A204.1 (cell line): Measurements from ENCODE around the gene CTAG1B.
A peak's percentile ranks its signal among the peaks of the same experiment; 100 is the strongest.
"Not testable (repeated sequence)": the region's sequence is repeated elsewhere in the genome, so short reads cannot be mapped to it uniquely, and the experiment has no call there.

Experiments
- FAIRE-seq: peaks from 2 replicates; lab custom pipeline; 2012; peaks lifted over from hg19 to GRCh38; lab: Jason Lieb, UNC

CTAG1B gene

DNA sequence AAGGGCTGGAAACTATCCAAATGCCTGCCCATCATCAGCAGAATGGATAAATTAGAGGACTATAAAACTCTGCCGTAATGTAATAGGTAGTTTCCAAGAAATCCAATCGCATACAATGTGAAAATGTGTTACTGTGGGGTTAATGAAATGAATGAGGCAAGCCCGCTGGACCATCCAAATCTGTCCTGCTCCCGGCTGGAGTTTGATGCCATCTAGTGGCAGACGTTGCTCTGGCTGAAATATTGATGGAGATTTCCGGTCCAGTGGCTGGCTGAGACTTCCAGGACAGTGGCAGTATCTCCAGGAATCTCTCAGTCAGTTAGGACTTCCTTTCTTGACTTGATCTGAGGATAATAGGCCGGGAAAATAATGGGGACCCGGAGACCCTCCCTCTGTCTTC, 36.1 kb downstream of the CTAG1B start:
- FAIRE-seq, result not testable (repeated sequence)

DNA sequence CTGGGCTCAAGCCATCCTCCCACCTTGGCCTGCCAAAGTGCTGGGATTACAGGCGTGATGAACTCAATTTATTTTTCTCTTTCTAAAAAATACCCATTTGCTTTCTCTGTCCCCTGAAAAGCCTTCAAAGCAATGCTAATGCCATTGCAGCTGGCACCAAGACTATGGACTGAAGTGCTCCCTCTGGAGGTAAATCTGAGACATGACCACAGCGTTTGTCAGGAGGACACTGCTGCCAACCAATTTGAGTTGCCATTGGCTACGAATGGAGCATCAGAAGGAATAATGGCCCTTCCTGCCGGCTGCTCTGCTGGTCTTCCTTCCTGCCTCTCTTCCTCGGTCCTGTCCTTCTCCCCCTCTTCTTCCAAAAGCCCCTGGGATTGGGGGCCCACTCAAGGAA, 44.0 kb downstream of the CTAG1B start:
- FAIRE-seq, result peak; percentile 80

DNA sequence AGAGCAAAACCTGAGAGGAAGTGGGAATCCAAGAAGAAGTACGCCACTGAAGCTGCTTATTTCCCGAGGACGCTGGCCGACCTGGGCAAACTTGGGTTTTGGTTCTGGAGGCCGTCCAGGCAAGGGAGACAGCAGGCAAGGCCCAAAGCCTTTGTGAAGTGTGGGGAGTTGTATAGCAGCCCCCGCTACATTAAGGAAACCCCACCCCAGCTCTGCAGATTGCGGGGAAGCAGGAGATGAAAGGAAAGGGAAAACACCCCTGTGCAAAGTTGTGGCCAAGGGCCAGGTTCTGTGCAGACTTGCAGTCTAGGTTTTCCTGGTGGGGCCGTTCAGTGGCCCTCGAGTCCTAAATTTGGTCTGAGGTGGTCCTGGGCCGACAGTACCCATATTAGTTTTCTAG, 46.0 kb downstream of the CTAG1B start:
- FAIRE-seq, result not testable (repeated sequence)

DNA sequence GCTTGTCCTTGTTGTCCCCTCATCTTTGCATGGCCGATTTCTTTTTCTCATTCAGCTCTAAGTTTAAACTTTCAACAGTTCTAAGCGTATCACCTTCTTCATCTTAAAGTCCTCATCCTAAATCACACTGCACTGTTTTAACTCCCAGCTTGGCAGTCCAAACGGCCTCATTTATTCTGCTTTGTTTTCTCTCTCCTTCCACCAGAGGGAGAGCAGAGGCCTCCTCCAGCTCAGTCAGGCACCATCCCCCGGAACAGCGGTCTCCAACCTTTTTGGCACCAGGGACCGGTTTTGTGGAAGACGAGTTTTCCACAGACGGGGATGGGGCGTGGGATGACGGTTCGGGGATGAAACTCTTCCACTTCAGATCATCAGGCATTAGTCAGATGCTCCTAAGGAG, 48.7 kb downstream of the CTAG1B start:
- not testable (repeated sequence) for FAIRE-seq
